ENCODE results near the gene KCNN1. TPM values are rescaled to one million over a fixed set of nuclear protein-coding genes. Genes with fewer than 3 reads are reported as not detected.

Gene KCNN1
- total RNA-seq, 1 experiment from 2014 or later = 9.2 TPM

GRCh38 chr19:17957885-17958284 lies 9.0 kb upstream of the KCNN1 start:
- TF ChIP-seq CTCF (conservative IDR thresholded peaks at IDR 0.05) = no peak
- Mint-ChIP-seq H3K4me3 (no peak overlapping the region), H3K9me3 (no peaks in the 10 kb centered on the region), H3K27me3 (ENCODE audit: low read depth) (peaks cover 38% of the 10 kb centered on the region), H3K36me3 (ENCODE audit: insufficient read depth in 1 of 3, low read depth in 3 of 3) (no peaks in the 10 kb centered on the region; a peak in 2 of 7 replicates), H3K4me1 (peaks cover 16 to 30% of the 10 kb centered on the region in 2 experiments), H3K27ac (no peak overlapping the region)
- Histone ChIP-seq H3K18ac (ENCODE audit: insufficient read length, low read depth, low read length) (no peak overlapping the region), H3K23me2 (ENCODE audit: insufficient read length, low read depth, low read length, poor library complexity, severe bottlenecking) (no peaks in the 10 kb centered on the region), H3K9me3 (ENCODE audit: control insufficient read depth, low read depth, low read length) (no peaks in the 10 kb centered on the region), H2BK120ac (ENCODE audit: low read depth, low read length, poor library complexity, severe bottlenecking) (no peak overlapping the region), H3K14ac (ENCODE audit: insufficient read depth, low read length) (no peak overlapping the region), H3K79me2 (ENCODE audit: insufficient read depth, low read length) (no peaks in the 10 kb centered on the region), H3K27me3 (ENCODE audit: insufficient read depth, low read length) (peaks cover 6% of the 10 kb centered on the region; the same call in 1 of the 2 replicates), H2BK20ac (ENCODE audit: low read depth, low read length, poor library complexity, severe bottlenecking) (no peak overlapping the region), H3K27ac (ENCODE audit: insufficient read length, low read depth, low read length) (no peak overlapping the region), H3T11ph (ENCODE audit: low read length) (no peak overlapping the region), H3K56ac (ENCODE audit: insufficient read length, low read depth, low read length) (no peak overlapping the region), H3K79me1 (ENCODE audit: insufficient read depth, low read depth, low read length, poor library complexity, severe bottlenecking) (no peaks in the 10 kb centered on the region), H4K91ac (ENCODE audit: insufficient read length, low read depth, low read length) (no peak overlapping the region), H4K8ac (replicated peaks; ENCODE audit: insufficient read length, low read depth, low read length) (no peak overlapping the region), H3K9ac (ENCODE audit: extremely low read depth, insufficient read length, low read length) (no peak overlapping the region), H2AFZ (ENCODE audit: low read length) (no peak overlapping the region), H4K5ac (ENCODE audit: insufficient read length, low read depth, low read length) (no peak overlapping the region), H2AK5ac (ENCODE audit: insufficient read length, low read length) (no peak overlapping the region), H3K4ac (ENCODE audit: low read depth, low read length) (no peak overlapping the region), H3K23ac (ENCODE audit: insufficient read length, low read depth, low read length) (no peak overlapping the region), H3K4me1 (ENCODE audit: insufficient read depth, low read length) (no peaks in the 10 kb centered on the region; the same call in 1 of the 2 replicates), H2BK12ac (ENCODE audit: insufficient read length, low read depth, low read length) (no peak overlapping the region), H4K20me1 (ENCODE audit: control insufficient read depth, insufficient read depth, insufficient read length) (no peaks in the 10 kb centered on the region), H2BK5ac (ENCODE audit: insufficient read length, low read length) (no peak overlapping the region), H3K4me2 (ENCODE audit: insufficient read depth, insufficient read length, low read length) (no peak overlapping the region), H2BK15ac (ENCODE audit: low read depth, low read length) (no peak overlapping the region)
- DNase-seq = no peak

Measured in H9 (cell line).